ENCODE results near the gene TMEM50B.

The TMEM50B gene

DNA sequence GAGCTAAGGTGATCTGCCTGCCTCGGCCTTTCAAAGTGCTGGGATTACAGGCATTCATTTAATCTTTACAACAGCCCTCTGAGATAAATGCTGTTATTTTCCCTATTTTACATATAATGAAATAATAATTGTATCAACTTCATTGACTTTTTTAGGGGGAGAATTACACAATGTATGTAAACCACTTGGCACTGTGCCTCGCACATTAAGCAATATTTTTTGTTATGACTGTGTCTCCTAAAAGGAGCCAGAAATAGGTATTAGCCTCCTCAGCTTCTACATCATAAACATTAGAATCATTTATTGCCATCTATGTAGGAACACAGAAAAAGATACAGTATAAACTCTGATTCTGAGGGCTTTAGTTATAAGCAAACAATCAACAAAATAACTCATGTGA, 12.8 kb upstream of the TMEM50B start:
- DNase-seq (ENCODE audit: low spot score) = no peak
- TF ChIP-seq, protein P1, sequence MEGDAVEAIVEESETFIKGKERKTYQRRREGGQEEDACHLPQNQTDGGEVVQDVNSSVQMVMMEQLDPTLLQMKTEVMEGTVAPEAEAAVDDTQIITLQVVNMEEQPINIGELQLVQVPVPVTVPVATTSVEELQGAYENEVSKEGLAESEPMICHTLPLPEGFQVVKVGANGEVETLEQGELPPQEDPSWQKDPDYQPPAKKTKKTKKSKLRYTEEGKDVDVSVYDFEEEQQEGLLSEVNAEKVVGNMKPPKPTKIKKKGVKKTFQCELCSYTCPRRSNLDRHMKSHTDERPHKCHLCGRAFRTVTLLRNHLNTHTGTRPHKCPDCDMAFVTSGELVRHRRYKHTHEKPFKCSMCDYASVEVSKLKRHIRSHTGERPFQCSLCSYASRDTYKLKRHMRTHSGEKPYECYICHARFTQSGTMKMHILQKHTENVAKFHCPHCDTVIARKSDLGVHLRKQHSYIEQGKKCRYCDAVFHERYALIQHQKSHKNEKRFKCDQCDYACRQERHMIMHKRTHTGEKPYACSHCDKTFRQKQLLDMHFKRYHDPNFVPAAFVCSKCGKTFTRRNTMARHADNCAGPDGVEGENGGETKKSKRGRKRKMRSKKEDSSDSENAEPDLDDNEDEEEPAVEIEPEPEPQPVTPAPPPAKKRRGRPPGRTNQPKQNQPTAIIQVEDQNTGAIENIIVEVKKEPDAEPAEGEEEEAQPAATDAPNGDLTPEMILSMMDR (IDR thresholded peaks at IDR 0.05; ENCODE audit: extremely low read depth, insufficient read depth, missing control alignments) = no peak
- in situ Hi-C loops (cut with MboI; ENCODE audit: low pct_unique_long_range_greater_than_20kb, low sequenced_read_pairs, unreplicated experiment) = no loop called here

DNA sequence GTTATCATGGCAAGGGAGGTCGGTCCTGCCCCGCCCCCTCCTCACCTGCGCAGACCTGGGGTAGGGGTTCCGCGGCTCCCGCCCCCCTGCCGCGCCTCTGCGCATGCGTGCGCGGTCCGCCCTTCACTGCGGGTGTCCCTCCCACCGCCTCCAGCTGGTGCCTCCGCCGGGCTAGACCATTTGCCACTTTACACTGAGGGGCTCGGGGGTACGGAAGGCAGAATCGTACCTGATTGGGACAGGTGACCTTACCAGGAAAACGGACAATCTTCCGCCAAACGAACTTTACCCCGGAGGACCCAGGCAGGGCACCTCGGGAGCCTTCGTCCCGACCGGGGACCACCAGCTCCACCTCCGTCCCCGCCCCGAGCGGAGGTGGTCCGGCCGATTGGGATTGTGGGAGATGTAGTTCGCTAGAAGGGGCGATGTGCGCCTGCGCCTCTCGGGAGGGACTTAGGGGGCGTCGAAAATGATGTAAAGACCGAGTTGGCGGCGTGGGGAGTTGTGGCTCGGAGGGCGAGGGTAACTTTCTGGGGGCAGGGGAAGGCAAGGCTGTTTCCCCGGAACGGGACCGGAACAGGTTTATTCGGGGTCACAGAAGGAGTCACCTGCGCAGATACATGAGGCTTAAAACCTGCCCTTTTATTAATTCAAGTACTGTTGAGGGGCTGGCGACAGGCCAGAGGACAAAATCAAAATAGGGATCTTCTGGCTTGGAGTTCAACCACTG, 11.8 kb upstream of the TMEM50B start, which contains the start of gene DNAJC28:
Gene DNAJC28 (minus strand): TSS at position 344 of the 730 bp plus-strand sequence. CDS start 2,323 bp downstream, outside the sequence.
- in situ Hi-C loops (cut with MboI; ENCODE audit: low pct_unique_long_range_greater_than_20kb, low sequenced_read_pairs, unreplicated experiment) = no loop called here
- DNase-seq (ENCODE audit: low spot score) = peak; percentile 94
- TF ChIP-seq, protein P1 (IDR thresholded peaks at IDR 0.05; ENCODE audit: extremely low read depth, insufficient read depth, missing control alignments) = no peak

DNA sequence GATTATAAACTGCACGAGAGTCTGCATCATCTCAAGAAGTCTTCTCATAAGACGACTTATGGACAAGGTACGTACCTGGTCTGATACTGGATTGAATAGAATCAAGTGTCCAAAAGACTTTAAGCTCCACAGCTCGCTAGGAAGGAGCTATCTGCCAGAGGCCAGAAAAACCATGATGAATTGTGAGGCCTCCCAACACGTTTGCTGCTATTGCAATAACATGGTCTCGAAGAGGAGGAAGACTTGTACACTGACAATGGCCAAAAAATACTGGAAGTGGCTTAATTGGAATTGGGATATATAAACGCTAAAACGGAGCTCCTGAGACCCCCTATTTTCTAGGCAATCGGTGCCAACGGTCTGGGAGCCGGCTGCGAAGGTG, 11.2 kb upstream of the TMEM50B start:
- no peak for DNase-seq (ENCODE audit: low spot score)
- in situ Hi-C loops (cut with MboI; ENCODE audit: low pct_unique_long_range_greater_than_20kb, low sequenced_read_pairs, unreplicated experiment) = no loop called here
- TF ChIP-seq, protein P1 (IDR thresholded peaks at IDR 0.05; ENCODE audit: extremely low read depth, insufficient read depth, missing control alignments) = no peak

DNA sequence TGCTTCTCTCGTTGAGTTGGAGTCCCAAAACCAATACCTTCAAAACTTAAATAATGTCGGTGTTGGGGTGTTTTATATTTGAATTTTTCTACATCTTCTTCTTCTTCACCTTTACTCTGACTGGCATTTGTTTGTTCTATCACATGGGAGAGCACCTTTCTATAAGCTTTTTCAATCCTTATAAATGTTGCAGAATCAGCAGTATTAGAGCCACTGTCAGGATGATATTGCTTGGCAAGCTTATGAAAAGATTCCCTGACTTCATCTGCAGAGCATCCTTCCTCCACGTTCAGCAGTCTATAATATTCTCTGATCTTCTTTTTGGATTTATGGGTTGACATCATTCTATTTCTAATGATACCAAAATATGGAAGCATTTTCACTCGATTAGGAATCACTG, 9.2 kb upstream of the TMEM50B start:
- in situ Hi-C loops (cut with MboI; ENCODE audit: low pct_unique_long_range_greater_than_20kb, low sequenced_read_pairs, unreplicated experiment) = no loop called here
- TF ChIP-seq, protein P1 (IDR thresholded peaks at IDR 0.05; ENCODE audit: extremely low read depth, insufficient read depth, missing control alignments) = no peak
- DNase-seq (ENCODE audit: low spot score) = no peak

DNA sequence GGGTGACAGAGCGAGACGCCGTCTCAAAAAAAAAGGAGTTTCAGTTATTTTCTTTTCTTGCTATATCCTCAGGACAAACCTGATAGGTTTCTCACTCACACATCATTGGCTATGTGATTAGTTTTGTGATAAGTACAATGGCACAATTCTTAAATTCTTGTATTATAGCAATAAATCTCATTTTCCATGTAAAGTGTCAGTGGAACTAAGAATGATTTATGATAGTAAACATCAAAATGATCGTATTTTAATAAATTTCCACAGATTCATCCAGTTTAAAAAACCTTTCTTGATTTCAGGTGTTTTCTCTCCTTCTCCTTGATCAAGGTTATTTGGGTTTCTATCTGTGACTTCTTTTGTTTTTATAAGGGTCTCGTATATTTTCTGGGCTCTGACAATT, 8.2 kb upstream of the TMEM50B start:
- in situ Hi-C loops (cut with MboI; ENCODE audit: low pct_unique_long_range_greater_than_20kb, low sequenced_read_pairs, unreplicated experiment) = no loop called here
- DNase-seq (ENCODE audit: low spot score) = no peak
- TF ChIP-seq, protein P1 (IDR thresholded peaks at IDR 0.05; ENCODE audit: extremely low read depth, insufficient read depth, missing control alignments) = no peak

DNA sequence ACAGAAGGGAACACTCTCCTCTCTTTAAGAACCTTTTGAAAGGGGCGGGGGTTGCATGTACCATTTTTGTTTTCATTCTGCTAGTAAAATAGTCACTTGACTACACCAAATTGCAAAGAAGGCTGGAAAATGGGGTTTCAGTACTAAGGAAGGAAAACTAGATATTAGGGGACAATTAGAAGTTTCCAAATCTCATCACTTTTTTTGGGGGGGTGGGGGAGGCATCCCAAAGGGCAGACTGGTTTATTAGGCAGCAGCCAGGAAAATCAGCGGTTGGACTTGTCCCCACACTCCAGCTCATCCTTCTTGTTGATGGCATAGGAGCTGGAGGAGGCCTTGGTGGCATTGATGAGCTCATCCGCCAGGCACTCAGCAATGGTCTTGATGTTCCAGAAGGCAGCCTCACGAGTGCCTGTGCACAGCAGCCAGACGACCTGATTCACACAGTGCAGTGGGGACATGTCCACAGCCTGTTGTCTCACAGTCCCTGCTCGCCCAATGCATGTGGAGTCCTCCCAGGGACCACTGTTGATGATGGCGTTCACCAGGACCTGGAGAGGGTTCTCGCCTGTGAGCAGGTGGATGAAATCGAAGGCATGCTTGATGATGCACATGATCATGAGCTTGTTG, 1.7 kb upstream of the TMEM50B start:
- in situ Hi-C loops (cut with MboI; ENCODE audit: low pct_unique_long_range_greater_than_20kb, low sequenced_read_pairs, unreplicated experiment) = no loop called here

More for the DNA sequence above, 1.7 kb upstream of the TMEM50B start:
- TF ChIP-seq, protein P1 (IDR thresholded peaks at IDR 0.05; ENCODE audit: extremely low read depth, insufficient read depth, missing control alignments) = no peak
- DNase-seq (ENCODE audit: low spot score) = no peak

Data from GM13977 (cell line).